K562 (cell line): Measurements from ENCODE around the gene MKS1. TPM values are rescaled to one million over a fixed set of nuclear protein-coding genes. Genes with fewer than 3 reads are reported as not detected.

Experiments used
- ATAC-seq: fragments of 200-7000 bp; cut with Tn5 transposase; 3 replicates; pipeline ENCODE4 v1.9.1; 2020; ENCODE audit warnings: moderate library complexity
- BruUV-seq: library from RNA; stranded (reverse); fragments of 400-500 nt; replicated peaks from 2 replicates; lab custom pipeline; 2021; lab: Mats Ljungman, UMichigan
- CTCF ChIA-PET: fragments of 300-600 bp; formaldehyde crosslinking; extraction: SDS; loops from one replicate; lab custom pipeline; 2021; ENCODE audit warnings: low intra/inter-chr PET ratio; lab: Yijun Ruan, JAX
- POLR2A ChIA-PET: fragments of 300-600, 350-650 bp; sonication (Branson Sonifier 250); formaldehyde crosslinking; extraction: SDS; loops from one replicate; lab custom pipeline; 2021; ENCODE audit warnings: antibody characterized with exemption, inconsistent platforms; lab: Yijun Ruan, JAX
- DNase-seq, 4 experiments: peaks; one replicate each; pipeline versions ENCODE4 v3.0.0 to v3.0.0-alpha.2; 2011 to 2018; ENCODE audit warnings: low spot score in 3 of 4, mixed read lengths in 3 of 4; ENCODE audit errors: extremely low read depth in 1 of 4
- FAIRE-seq: peaks from 2 replicates; lab custom pipeline; 2011; peaks lifted over from hg19 to GRCh38; lab: Jason Lieb, UNC
- H2AFZ ChIP-seq: 2 replicates; pipeline ENCODE4 v1.6.0; 2011; ENCODE audit warnings: low read depth, low read length, control low read depth, inconsistent platforms
- H3K27ac ChIP-seq: fragments of 200-600 bp; 3 replicates; pipeline ENCODE4 v1.8.0; 2011; ENCODE audit warnings: low read depth, mild to moderate bottlenecking, control low read depth, inconsistent platforms, low read length, moderate library complexity, mixed read lengths; ENCODE audit errors: extremely low read depth
- H3K27me3 ChIP-seq, 2 experiments: fragments of 300-600 bp in 1 of 2; 2 replicates in 1 of 2; 3 replicates in 1 of 2; pipeline versions ENCODE4 v1.6.0 to v1.8.0; 2011; ENCODE audit warnings: inconsistent platforms in 2 of 2, low read length in 2 of 2, mild to moderate bottlenecking in 1 of 2, mixed read lengths in 1 of 2, moderate library complexity in 1 of 2; ENCODE audit not compliant: control insufficient read depth in 2 of 2, insufficient read depth in 2 of 2
- H3K36me3 ChIP-seq: fragments of 300-600 bp; 3 replicates; pipeline ENCODE4 v1.8.0; 2011; ENCODE audit warnings: mild to moderate bottlenecking, low read length, inconsistent platforms; ENCODE audit not compliant: control insufficient read depth, insufficient read depth
- H3K4me1 ChIP-seq, 2 experiments: fragments of 200-600 bp in 1 of 2; replicated peaks in 1 of 2; 2 replicates in 1 of 2; 3 replicates in 1 of 2; pipeline versions ENCODE4 v1.5.1 to v1.8.0; 2011; ENCODE audit warnings: inconsistent platforms in 2 of 2, low read length in 2 of 2, mild to moderate bottlenecking in 1 of 2, mixed read lengths in 1 of 2, moderate library complexity in 1 of 2; ENCODE audit not compliant: control insufficient read depth in 2 of 2, insufficient read depth in 2 of 2
- H3K4me2 ChIP-seq: 2 replicates; pipeline ENCODE4 v1.6.1; 2011; ENCODE audit warnings: low read length, control low read depth, inconsistent platforms, mixed read lengths; ENCODE audit not compliant: insufficient read depth
- H3K4me3 ChIP-seq: fragments of 200-600 bp; sonication (generic), shearing (Covaris generic); 2 replicates; pipeline ENCODE4 v1.5.1; 2016; ENCODE audit warnings: control low read depth, inconsistent platforms
- H3K79me2 ChIP-seq: fragments of 200-600 bp; 3 replicates; pipeline ENCODE4 v1.8.0; 2011; ENCODE audit warnings: low read length, inconsistent platforms; ENCODE audit not compliant: control insufficient read depth, insufficient read depth
- H3K9ac ChIP-seq, 2 experiments: 2 replicates each; pipeline versions ENCODE4 v1.6.0 to v1.6.1; 2011; ENCODE audit warnings: low read depth in 2 of 2, low read length in 2 of 2, control low read depth in 1 of 2, inconsistent platforms in 1 of 2, mild to moderate bottlenecking in 1 of 2, mixed read lengths in 1 of 2; ENCODE audit not compliant: insufficient read depth in 1 of 2
- H3K9me1 ChIP-seq: one replicate; pipeline ENCODE4 v1.6.0; 2011; ENCODE audit warnings: inconsistent platforms, mild to moderate bottlenecking, low read length, moderate library complexity; ENCODE audit not compliant: control insufficient read depth, insufficient read depth
- H3K9me3 ChIP-seq: replicated peaks from 2 replicates; pipeline ENCODE4 v1.5.1; 2011; ENCODE audit warnings: low read depth, low read length, inconsistent platforms; ENCODE audit not compliant: control insufficient read depth, insufficient read depth
- H4K20me1 ChIP-seq: replicated peaks from 2 replicates; pipeline ENCODE4 v1.6.1; 2011; ENCODE audit warnings: low read length, inconsistent platforms, mixed read lengths; ENCODE audit not compliant: control insufficient read depth, insufficient read depth
- CBX2 ChIP-seq: fragments of 200-600 bp; sonication (generic); IDR thresholded peaks from one replicate; pipeline ENCODE4 v1.6.1; 2012; ENCODE audit warnings: mild to moderate bottlenecking, low read length, inconsistent platforms; ENCODE audit not compliant: insufficient read depth, poor library complexity, severe bottlenecking
- CCAR2 ChIP-seq: fragments of 200-400 bp; formaldehyde crosslinking; IDR thresholded peaks from 2 replicates; pipeline ENCODE4 v1.6.1; 2017; ENCODE audit warnings: mild to moderate bottlenecking, low read depth, low read length
- DDX20 ChIP-seq: fragments of 450-650 bp; IDR thresholded peaks from 2 replicates; pipeline ENCODE4 v1.6.1; 2016; ENCODE audit warnings: missing genetic modification characterization, low read depth, mild to moderate bottlenecking, missing compliant biosample characterization, moderate library complexity
- U2AF2 ChIP-seq: fragments of 200-400 bp; formaldehyde crosslinking; optimal IDR thresholded peaks from 2 replicates; pipeline ENCODE3; 2017; ENCODE audit warnings: low read depth, mild to moderate bottlenecking, low read length
- WGBS: fragments of 100-300 bp; shearing (Covaris generic); methylation state at CpG from one replicate; pipeline ENCODE4 v1.1.6; 2016; ENCODE audit warnings: low coverage, mixed read lengths; ENCODE audit not compliant: insufficient coverage; ENCODE audit errors: missing lambda C conversion rate; 5-methylcytosine and 5-hydroxymethylcytosine counted together
- in situ Hi-C: fragments of 300-500 bp; cut with MboI; formaldehyde crosslinking; loops from 4 replicates; pipeline ENCODE4 v1.15.0; 2018; ENCODE audit warnings: inconsistent platforms, mixed read lengths
- intact Hi-C: fragments of 100-400 bp; cut with micrococcal nuclease; formaldehyde crosslinking; loops from 2 replicates; pipeline ENCODE4 v1.14.2; 2022
- polyA plus RNA-seq, 8 experiments: library from polyadenylated mRNA; depleted of rRNA in 4 of 8; stranded (reverse) in 5 of 8; unstranded in 3 of 8; fragments of >200 nt; fragmentation: Nextera tagmentation in 2 of 8; fragmentation: Illumina TruSeq in 1 of 8; extraction: Ambion mirVana in 2 of 8; extraction: Trizol in 1 of 8; gene quantifications; 2 replicates each; pipeline versions ENCODE4 v1.2.1 to v1.2.3, GENCODE V29; 2011 to 2014; ENCODE audit warnings: inconsistent platforms in 1 of 8, missing spikeins in 1 of 8
- total RNA-seq, 7 experiments: library from RNA; depleted of rRNA in 6 of 7; stranded (reverse); fragments of >200 nt in 6 of 7; fragmentation: Illumina TruSeq in 2 of 7; extraction: Trizol in 2 of 7; gene quantifications; 2 replicates each; pipeline versions ENCODE4 v1.2.1 to v1.2.3, GENCODE V29; 2011 to 2021; ENCODE audit warnings: low replicate concordance in 1 of 7
- TF ChIP-seq, protein P1 (sequence below): fragments of 450-650 bp; IDR thresholded peaks from 2 replicates; pipeline ENCODE4 v1.6.1; 2016; ENCODE audit warnings: antibody characterized with exemption

MKS1 gene
- total and polyA plus RNA-seq, 9 of the 15 experiments (the other 6 are each of a cell fraction or from before 2014, with no cell fraction given), result 16.3 to 31.0 (median 25.9) TPM

DNA sequence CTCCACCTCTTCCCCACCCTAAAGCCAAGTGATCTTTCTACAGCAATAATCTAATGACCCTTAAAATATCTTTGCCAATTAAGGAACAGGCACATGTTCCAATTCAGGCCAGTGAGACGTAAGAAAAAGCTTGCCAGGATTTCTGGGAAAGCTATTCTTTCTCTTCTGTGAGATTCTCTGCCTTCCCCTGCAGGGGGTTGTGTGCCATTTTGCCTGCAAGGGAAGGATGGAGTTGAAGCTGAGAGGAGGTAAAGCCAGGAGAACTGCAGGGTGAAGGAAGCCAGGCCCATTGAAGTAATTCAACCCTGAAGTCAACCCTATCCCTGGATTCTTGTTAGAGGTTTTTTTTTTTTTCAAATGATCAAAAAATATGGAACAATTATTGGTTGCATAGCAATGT is 10.3 kb upstream of the MKS1 start:
- DNase-seq, result no peak
- Histone ChIP-seq H3K4me3 (no peak overlapping the region), H3K9me3 (no peaks in the 10 kb centered on the region), H3K4me2 (no peak overlapping the region), H3K27me3 (peaks cover 0 to 5% of the 10 kb centered on the region in 2 experiments; a peak in 1 of 5 replicates), H3K4me1 (peaks cover 0 to 15% of the 10 kb centered on the region in 2 experiments; a peak in 4 of 5 replicates), H2AFZ (no peak overlapping the region), H3K9ac (no peak overlapping the region), H3K27ac (no peak overlapping the region), H3K36me3 (no peaks in the 10 kb centered on the region), H3K79me2 (no peaks in the 10 kb centered on the region), H3K9me1 (no peaks in the 10 kb centered on the region), H4K20me1 (no peaks in the 10 kb centered on the region)
- CTCF ChIA-PET, result no interaction called here
- ATAC-seq, result no peak
- no peak for FAIRE-seq
- in situ Hi-C loops (no loop called here), intact Hi-C loops (no loop called here)
- BruUV-seq, result no TSS peak
- POLR2A ChIA-PET, result interaction anchor here (0.7 to 1.4 kb wide), 3 partner anchors 9 to 134 kb away, joined by 3 to 4 read pairs (median 4); partner anchors contain the start of genes LPO and MKS1
- TF ChIP-seq DDX20 (tag) (no peak), U2AF2 (no peak), CBX2 (no peak)
- 38% methylated on average over 1 of the region's 1 CpG for WGBS

DNA sequence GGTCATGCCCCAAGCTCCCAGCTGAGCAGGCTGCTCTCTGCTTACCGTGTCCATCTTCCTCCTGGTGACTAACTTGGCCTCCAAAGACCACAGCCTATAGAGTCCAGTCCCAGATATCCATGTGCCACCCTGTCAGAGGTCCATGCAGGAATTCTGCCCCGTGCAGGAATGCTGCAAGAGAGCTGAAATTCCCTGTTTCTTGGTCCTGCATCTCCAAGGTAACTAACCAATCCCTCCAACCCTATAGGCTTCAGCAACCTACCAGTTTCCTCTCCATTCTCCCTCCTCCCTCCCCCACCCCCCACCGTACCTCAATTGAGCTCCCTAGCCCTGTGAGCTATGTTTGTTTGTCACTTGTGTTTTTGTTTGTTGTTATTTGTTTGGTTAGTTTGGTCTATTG is 9.6 kb upstream of the MKS1 start:
- Histone ChIP-seq H3K4me1 (peaks cover 0 to 20% of the 10 kb centered on the region in 2 experiments; a peak in 4 of 5 replicates), H4K20me1 (no peaks in the 10 kb centered on the region), H3K4me2 (no peak overlapping the region), H3K36me3 (no peaks in the 10 kb centered on the region), H2AFZ (no peak overlapping the region), H3K4me3 (no peak overlapping the region), H3K9me3 (no peaks in the 10 kb centered on the region)
- intact Hi-C loops, result no loop called here
- no TSS peak for BruUV-seq
- in situ Hi-C loops, result no loop called here
- no peak for TF ChIP-seq CCAR2
- TF ChIP-seq, protein P1, sequence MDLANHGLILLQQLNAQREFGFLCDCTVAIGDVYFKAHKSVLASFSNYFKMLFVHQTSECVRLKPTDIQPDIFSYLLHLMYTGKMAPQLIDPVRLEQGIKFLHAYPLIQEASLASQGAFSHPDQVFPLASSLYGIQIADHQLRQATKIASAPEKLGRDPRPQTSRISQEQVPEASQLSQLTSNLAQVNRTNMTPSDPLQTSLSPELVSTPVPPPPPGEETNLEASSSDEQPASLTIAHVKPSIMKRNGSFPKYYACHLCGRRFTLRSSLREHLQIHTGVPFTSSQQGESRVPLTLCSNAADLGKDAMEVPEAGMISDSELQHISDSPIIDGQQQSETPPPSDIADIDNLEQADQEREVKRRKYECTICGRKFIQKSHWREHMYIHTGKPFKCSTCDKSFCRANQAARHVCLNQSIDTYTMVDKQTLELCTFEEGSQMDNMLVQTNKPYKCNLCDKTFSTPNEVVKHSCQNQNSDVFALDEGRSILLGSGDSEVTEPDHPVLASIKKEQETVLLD, result no peak
- TF ChIP-seq, all 486 proteins: peak for 0
- H3K79me2 ChIP-seq, result no peaks in the 10 kb centered on the region
- no peak overlapping the region for H3K27ac ChIP-seq
- ChIA-PET POLR2A (interaction anchor here (0.6 to 1.4 kb wide), 4 partner anchors 8 to 29 kb away, joined by 3 to 4 read pairs (median 4); partner anchors contain the start of genes LPO and MKS1), CTCF (no interaction called here)
- no peaks in the 10 kb centered on the region for H3K9me1 ChIP-seq
- H3K9ac ChIP-seq, result no peak overlapping the region
- 8% methylated on average over 2 of the region's 3 CpGs for WGBS
- H3K27me3 ChIP-seq, result peaks cover 0 to 5% of the 10 kb centered on the region in 2 experiments; a peak in 1 of 5 replicates
- ATAC-seq, result no peak
- DNase-seq, result no peak
- no peak for FAIRE-seq
